ENCODE measurements around the gene JUNB. TPM values are rescaled to one million over a fixed set of nuclear protein-coding genes. Genes with fewer than 3 reads are reported as not detected.

Gene JUNB
- total and polyA plus RNA-seq, 10 of the 15 experiments (the other 5 are each of a cell fraction or from before 2014, with no cell fraction given), result 0.55 to 144 (median 68.3) TPM

- no peak for TF ChIP-seq ZNF274 (IDR thresholded peaks at IDR 0.05; ENCODE audit: insufficient read depth, insufficient read length)
- no peak for TF ChIP-seq BCLAF1 (IDR thresholded peaks at IDR 0.05)
- TF ChIP-seq STAT1 (conservative IDR thresholded peaks at IDR 0.05), result no peak
- TF ChIP-seq MAX (IDR thresholded peaks at IDR 0.05; ENCODE audit: low read depth, low read length), result peak; percentile 31; the same call in 1 of the 2 replicates
- no peak for TF ChIP-seq CBX3 (IDR thresholded peaks at IDR 0.05; ENCODE audit: borderline replicate concordance, low read depth)
- no peak for TF ChIP-seq TBL1XR1 (IDR thresholded peaks at IDR 0.05; ENCODE audit: low read depth, low read length)
- TF ChIP-seq ATF7 (IDR thresholded peaks at IDR 0.05; ENCODE audit: low read depth), result no peak
- TF ChIP-seq FOXM1 (IDR thresholded peaks at IDR 0.05; ENCODE audit: low read depth, low read length), result no peak
- TF ChIP-seq JUNB (IDR thresholded peaks at IDR 0.05), result no peak
- no peak for TF ChIP-seq ZNF24 (IDR thresholded peaks at IDR 0.05)
- TF ChIP-seq WRNIP1 (IDR thresholded peaks at IDR 0.05; ENCODE audit: borderline replicate concordance, low read depth, low read length), result no peak
- no peak for TF ChIP-seq SMAD1 (IDR thresholded peaks at IDR 0.05; ENCODE audit: low read depth, partially characterized antibody)
- TF ChIP-seq YY1 (IDR thresholded peaks at IDR 0.05; ENCODE audit: low read depth, low read length), result peak; percentile 75
- TF ChIP-seq NR2C2 (IDR thresholded peaks at IDR 0.05; ENCODE audit: borderline replicate concordance, control insufficient read depth, insufficient read length, low read depth), result no peak
- TF ChIP-seq ZBTB33 (IDR thresholded peaks at IDR 0.05), result no peak
- no peak for TF ChIP-seq SUPT20H (IDR thresholded peaks at IDR 0.05; ENCODE audit: borderline replicate concordance, control insufficient read depth, low read depth, low read length)
- no peak for TF ChIP-seq SREBF1 (IDR thresholded peaks at IDR 0.05; ENCODE audit: low read length)
- peak; percentile 54; the same call in 1 of the 2 replicates for TF ChIP-seq BACH1 (IDR thresholded peaks at IDR 0.05; ENCODE audit: borderline replicate concordance)
- no peak for TF ChIP-seq HDAC6 (IDR thresholded peaks at IDR 0.05; ENCODE audit: unreplicated experiment)
- TF ChIP-seq ESRRA (IDR thresholded peaks at IDR 0.05; ENCODE audit: low read length), result peak; percentile 14; the same call in 1 of the 2 replicates
- TF ChIP-seq POU2F2 (IDR thresholded peaks at IDR 0.05; ENCODE audit: borderline replicate concordance, low read depth, low read length), result no peak
- no peak for TF ChIP-seq FOXK2 (IDR thresholded peaks at IDR 0.05)
- no peak for TF ChIP-seq CBX5 (IDR thresholded peaks at IDR 0.05; ENCODE audit: low read depth)
- TF ChIP-seq RELA (IDR thresholded peaks at IDR 0.05; ENCODE audit: borderline replicate concordance, partially characterized antibody), result no peak
- TF ChIP-seq ZNF384 (IDR thresholded peaks at IDR 0.05; ENCODE audit: borderline replicate concordance, low read depth, low read length), result no peak
- TF ChIP-seq PBX3 (IDR thresholded peaks at IDR 0.05; ENCODE audit: insufficient replicate concordance, low read depth, low read length), result peak; percentile 54
These were observed 966 bp downstream of the JUNB start (continued) for GRCh38 chr19:12792051-12792852.

All from GM12878 (cell line).